Panc1 (cell line): ENCODE results near the gene KTI12. TPM values are rescaled to one million over a fixed set of nuclear protein-coding genes. Genes with fewer than 3 reads are reported as not detected.

Experiments used
- ATAC-seq: fragments of 200-7000 bp; cut with Tn5 transposase; 2 replicates; pipeline ENCODE4 v1.9.1; 2020; ENCODE audit warnings: mild to moderate bottlenecking, moderate library complexity
- BruUV-seq: library from RNA; stranded (reverse); fragments of 400-500 nt; replicated peaks from 2 replicates; lab custom pipeline; 2021; lab: Mats Ljungman, UMichigan
- CTCF ChIA-PET: fragments of 300-600 bp; sonication (Branson Sonifier 250); formaldehyde crosslinking; loops from one replicate; lab custom pipeline; 2022; ENCODE audit warnings: antibody characterized with exemption; lab: Charles Lee
- POLR2A ChIA-PET: fragments of 300-600 bp; sonication (Branson Sonifier 250); formaldehyde crosslinking; loops from one replicate; lab custom pipeline; 2022; ENCODE audit warnings: antibody characterized with exemption; lab: Charles Lee
- DNase-seq: peaks from one replicate; pipeline ENCODE4 v3.0.0-alpha.2; 2010; ENCODE audit warnings: low read depth, low spot score
- H3K27ac ChIP-seq: 2 replicates; pipeline ENCODE4 v1.5.1; 2011; ENCODE audit warnings: mild to moderate bottlenecking, low read length, inconsistent platforms
- H3K27me3 ChIP-seq: fragments of 200-500 bp; sonication (Bioruptor generic); 2 replicates; pipeline ENCODE4 v1.6.0; 2014; ENCODE audit warnings: low read length, inconsistent platforms; ENCODE audit not compliant: control insufficient read depth, insufficient read depth
- H3K36me3 ChIP-seq: fragments of 200-500 bp; sonication (Bioruptor generic); 2 replicates; pipeline ENCODE4 v1.5.1; 2014; ENCODE audit warnings: inconsistent platforms, mild to moderate bottlenecking, low read length, moderate library complexity; ENCODE audit not compliant: control insufficient read depth, insufficient read depth
- H3K4me1 ChIP-seq: 2 replicates; pipeline ENCODE4 v1.5.1; 2011; ENCODE audit warnings: inconsistent platforms, mild to moderate bottlenecking, low read length, moderate library complexity; ENCODE audit not compliant: control insufficient read depth, insufficient read depth
- H3K4me3 ChIP-seq, 2 experiments: 2 replicates each; pipeline ENCODE4 v1.5.1; 2011 to 2012; ENCODE audit warnings: low read depth in 2 of 2, low read length in 2 of 2, mild to moderate bottlenecking in 2 of 2, inconsistent platforms in 1 of 2, moderate library complexity in 1 of 2
- H3K9me3 ChIP-seq: fragments of 200-500 bp; sonication (Bioruptor generic); 2 replicates; pipeline ENCODE4 v1.5.1; 2014; ENCODE audit warnings: low read depth, mild to moderate bottlenecking, inconsistent platforms, low read length, moderate library complexity; ENCODE audit not compliant: control insufficient read depth, insufficient read depth
- CTCF ChIP-seq: fragments of 450-650 bp; IDR thresholded peaks from 2 replicates; pipeline ENCODE4 v1.5.1; 2017; ENCODE audit warnings: mild to moderate bottlenecking
- POLR2AphosphoS5 ChIP-seq: IDR thresholded peaks from 2 replicates; pipeline ENCODE4 v1.6.1; 2012; ENCODE audit warnings: mild to moderate bottlenecking, low read depth, low read length, moderate library complexity
- REST ChIP-seq, 2 experiments: IDR thresholded peaks; 2 replicates each; pipeline ENCODE4 v1.6.1; 2011 to 2012; ENCODE audit warnings: low read depth in 2 of 2, control low read depth in 1 of 2, low read length in 1 of 2, mild to moderate bottlenecking in 1 of 2, moderate library complexity in 1 of 2; ENCODE audit not compliant: insufficient read depth in 1 of 2
- SIN3A ChIP-seq: IDR thresholded peaks from 2 replicates; pipeline ENCODE4 v1.6.1; 2012; ENCODE audit warnings: low read depth, mild to moderate bottlenecking, low read length, moderate library complexity, borderline replicate concordance; ENCODE audit not compliant: insufficient read depth
- TCF7L2 ChIP-seq: IDR thresholded peaks from 2 replicates; pipeline ENCODE4 v1.6.1; 2011; ENCODE audit warnings: mild to moderate bottlenecking, low read depth, low read length, inconsistent platforms
- in situ Hi-C: cut with HindIII; loops from 2 replicates; pipeline ENCODE4 v1.10.0; 2016; ENCODE audit warnings: low sequenced_read_pairs, low pct_unique_long_range_greater_than_20kb
- intact Hi-C: fragments of 100-400 bp; cut with micrococcal nuclease; formaldehyde crosslinking; loops from one replicate; pipeline ENCODE4 v1.10.0; 2022; ENCODE audit not compliant: unreplicated experiment
- total RNA-seq: library from RNA; stranded (reverse); gene quantifications from one replicate; pipeline ENCODE4 v1.2.1, GENCODE V29; 2021; ENCODE audit not compliant: unreplicated experiment

Gene KTI12
- total RNA-seq, 1 experiment from 2014 or later = 13.1 TPM

- no peaks in the 10 kb centered on the region for H3K27me3 ChIP-seq
- H3K27ac ChIP-seq = no peak overlapping the region
- H3K4me1 ChIP-seq = peaks cover 8% of the 10 kb centered on the region
- no peak for DNase-seq
- CTCF ChIA-PET = no interaction called here
- POLR2A ChIA-PET = no interaction called here
- in situ Hi-C loops = no loop called here
- TF ChIP-seq REST (IDR thresholded peaks at IDR 0.05; ENCODE audit: insufficient read depth in 1 of 2, low read depth in 2 of 2, low read length in 1 of 2) = no peak
- TF ChIP-seq CTCF = no peak
- no peak for TF ChIP-seq SIN3A
- no peak for TF ChIP-seq POLR2AphosphoS5
- TF ChIP-seq TCF7L2 = no peak
- ATAC-seq = no peak
- H3K36me3 ChIP-seq = peaks cover 36% of the 10 kb centered on the region
- H3K4me3 ChIP-seq = no peak overlapping the region
- intact Hi-C loops = no loop called here
- H3K9me3 ChIP-seq = no peaks in the 10 kb centered on the region
- BruUV-seq = no TSS peak
These were observed 29.6 kb upstream of the KTI12 start for GRCh38 chr1:52063192-52063591.

- Histone ChIP-seq H3K9me3 (no peaks in the 10 kb centered on the region), H3K4me1 (peaks cover 18% of the 10 kb centered on the region), H3K36me3 (peaks cover 41% of the 10 kb centered on the region), H3K27ac (no peak overlapping the region), H3K27me3 (no peaks in the 10 kb centered on the region), H3K4me3 (no peak overlapping the region)
- CTCF ChIA-PET = no interaction called here
- DNase-seq = no peak
- no peak for TF ChIP-seq SIN3A
- no peak for TF ChIP-seq TCF7L2
- no peak for TF ChIP-seq CTCF
- TF ChIP-seq REST (IDR thresholded peaks at IDR 0.05; ENCODE audit: insufficient read depth in 1 of 2, low read depth in 2 of 2, low read length in 1 of 2) = no peak
- BruUV-seq = no TSS peak
- POLR2A ChIA-PET = interaction anchor here (0.6 kb wide), 2 partner anchors 11 to 18 kb away, joined by 5 read pairs; no protein-coding TSS in a partner anchor
- no peak for ATAC-seq
- in situ Hi-C loops = no loop called here
- intact Hi-C loops = no loop called here
These were observed 27.2 kb upstream of the KTI12 start for GRCh38 chr1:52060822-52061221.
